MM.1S (cell line): ENCODE results near the gene CP.
"Not testable (repeated sequence)": the region's sequence is repeated elsewhere in the genome, so short reads cannot be mapped to it uniquely, and the experiment has no call there.

Source experiments
- DNase-seq: peaks from one replicate; pipeline ENCODE4 v3.0.0-alpha.2; 2015
- H2AFZ ChIP-seq: fragments of 300-600 bp; sonication (generic); 2 replicates; pipeline ENCODE4 v1.6.0; 2016; ENCODE audit warnings: antibody characterized with exemption, low read length
- H3F3A ChIP-seq: fragments of 300-600 bp; sonication (generic); 2 replicates; pipeline ENCODE4 v1.6.1; 2016; ENCODE audit warnings: mild to moderate bottlenecking, antibody characterized with exemption, low read length, moderate library complexity, mixed read lengths; ENCODE audit not compliant: insufficient read depth
- H3K27ac ChIP-seq: fragments of 300-600 bp; sonication (generic); 2 replicates; pipeline ENCODE4 v1.5.1; 2016; ENCODE audit warnings: mild to moderate bottlenecking, low read length
- H3K27me3 ChIP-seq: fragments of 300-600 bp; sonication (generic); replicated peaks from 2 replicates; pipeline ENCODE4 v1.6.0; 2016; ENCODE audit warnings: low read length; ENCODE audit not compliant: insufficient read depth
- H3K36me3 ChIP-seq: fragments of 300-600 bp; sonication (generic); replicated peaks from 2 replicates; pipeline ENCODE4 v1.6.1; 2016; ENCODE audit warnings: mild to moderate bottlenecking, low read length, mixed read lengths; ENCODE audit not compliant: insufficient read depth
- H3K4me1 ChIP-seq: fragments of 300-600 bp; sonication (generic); 2 replicates; pipeline ENCODE4 v1.6.1; 2016; ENCODE audit warnings: low read length, mixed read lengths
- H3K4me2 ChIP-seq: fragments of 300-600 bp; sonication (generic); 2 replicates; pipeline ENCODE4 v1.6.0; 2016; ENCODE audit warnings: low read depth, low read length
- H3K4me3 ChIP-seq: fragments of 300-600 bp; sonication (generic); 2 replicates; pipeline ENCODE4 v1.5.1; 2016; ENCODE audit warnings: low read length, mixed read lengths
- H3K79me2 ChIP-seq: fragments of 300-600 bp; sonication (generic); 2 replicates; pipeline ENCODE4 v1.6.1; 2016; ENCODE audit warnings: mixed run types, low read length, mixed read lengths
- H3K9ac ChIP-seq: fragments of 300-600 bp; sonication (generic); 2 replicates; pipeline ENCODE4 v1.6.1; 2016; ENCODE audit warnings: low read length, mixed read lengths
- H3K9me2 ChIP-seq: fragments of 300-600 bp; sonication (generic); replicated peaks from 2 replicates; pipeline ENCODE4 v1.6.1; 2016; ENCODE audit warnings: mild to moderate bottlenecking, low read length, mixed read lengths; ENCODE audit not compliant: insufficient read depth
- H3K9me3 ChIP-seq: fragments of 300-600 bp; sonication (generic); replicated peaks from 2 replicates; pipeline ENCODE4 v1.6.1; 2016; ENCODE audit warnings: mild to moderate bottlenecking, low read length, mixed read lengths; ENCODE audit not compliant: insufficient read depth
- H4K20me1 ChIP-seq: fragments of 300-600 bp; sonication (generic); 2 replicates; pipeline ENCODE4 v1.6.1; 2016; ENCODE audit warnings: mild to moderate bottlenecking, low read length, moderate library complexity, mixed read lengths; ENCODE audit not compliant: insufficient read depth
- EZH2 ChIP-seq: fragments of 300-600 bp; sonication (generic); optimal IDR thresholded peaks from 2 replicates; pipeline ENCODE3; 2017; ENCODE audit warnings: low read depth, mild to moderate bottlenecking, antibody characterized with exemption, low read length, mixed read lengths
- EZH2phosphoT487 ChIP-seq: fragments of 300-600 bp; sonication (generic); IDR thresholded peaks from 2 replicates; pipeline ENCODE4 v1.6.1; 2018; ENCODE audit warnings: antibody characterized with exemption, low read length
- TF ChIP-seq, protein P1 (sequence below): fragments of 300-600 bp; sonication (generic); IDR thresholded peaks from 2 replicates; pipeline ENCODE4 v1.5.1; 2016; ENCODE audit warnings: antibody characterized with exemption, low read length, mixed read lengths

The CP gene

DNA sequence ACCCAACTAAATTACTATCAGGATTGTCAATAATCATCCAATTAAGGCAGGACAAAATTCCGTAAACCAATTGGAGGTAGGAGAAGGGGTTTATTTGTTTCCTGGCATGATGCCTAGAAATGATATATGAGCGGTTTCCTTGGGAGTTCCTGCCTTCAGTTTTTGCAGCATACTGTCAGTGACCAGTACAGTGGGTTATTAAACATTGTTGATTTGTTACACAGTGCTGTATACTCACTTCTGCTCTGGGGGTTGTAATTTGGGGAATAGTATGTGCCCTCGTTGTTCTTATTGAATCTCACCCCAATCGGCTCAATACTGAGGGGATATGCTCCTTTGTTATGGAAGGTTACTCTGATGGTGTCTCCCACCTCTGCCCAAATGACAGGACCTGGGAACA is 22.2 kb downstream of the CP start:
- Histone ChIP-seq H2AFZ (no peak overlapping the region), H3K4me2 (no peak overlapping the region), H3K9ac (no peak overlapping the region), H3K36me3 (no peaks in the 10 kb centered on the region), H3K27ac (no peak overlapping the region), H3K9me2 (no peaks in the 10 kb centered on the region), H3K4me3 (no peak overlapping the region), H3K27me3 (no peaks in the 10 kb centered on the region), H3K79me2 (no peaks in the 10 kb centered on the region), H3K4me1 (peaks cover 12% of the 10 kb centered on the region), H3K9me3 (no peaks in the 10 kb centered on the region), H3F3A (no peaks in the 10 kb centered on the region; the same call in 1 of the 2 replicates), H4K20me1 (no peaks in the 10 kb centered on the region)
- no peak for TF ChIP-seq EZH2
- DNase-seq, result no peak

DNA sequence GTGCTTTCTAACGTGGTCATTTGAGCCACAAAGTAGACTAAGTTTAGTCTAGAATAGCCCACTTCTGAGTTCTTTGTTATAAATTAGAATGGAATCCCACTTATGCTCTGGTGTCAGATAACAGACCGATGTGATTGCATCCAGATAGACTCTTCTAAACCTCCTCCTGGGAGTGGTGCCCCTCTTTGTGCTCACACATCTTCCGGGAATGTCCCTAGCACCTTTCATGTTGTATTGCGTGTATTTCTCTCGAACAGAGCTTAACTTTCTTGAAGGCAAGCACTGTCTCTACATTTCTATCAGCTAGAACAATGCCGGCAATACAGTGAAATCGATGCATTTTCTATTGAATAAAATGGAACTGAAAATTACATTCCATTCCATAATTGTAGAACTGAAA is 23.0 kb downstream of the CP start:
- Histone ChIP-seq H3K4me3 (no peak overlapping the region), H3K27ac (no peak overlapping the region)

DNA sequence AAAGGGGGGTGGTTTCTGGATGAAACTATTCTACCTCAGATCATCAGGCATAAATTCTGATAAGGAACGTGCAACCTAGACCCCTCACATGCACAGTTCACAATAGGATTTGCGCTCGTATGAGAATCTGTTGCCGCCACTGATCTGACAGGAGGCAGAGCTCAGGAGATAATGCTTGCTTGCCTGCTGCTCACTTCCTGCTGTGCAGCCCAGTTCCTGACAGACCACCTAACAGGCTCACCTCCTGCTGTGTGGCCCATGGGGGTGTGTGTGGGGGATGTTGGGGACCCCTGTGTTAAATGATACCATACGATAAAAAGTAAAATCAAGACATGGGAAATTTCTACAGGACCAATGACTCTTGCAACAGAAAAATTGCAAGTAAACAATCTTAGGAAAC is 24.0 kb downstream of the CP start:
- no peak overlapping the region for H3K4me2 ChIP-seq
- no peak overlapping the region for H3K4me3 ChIP-seq
- DNase-seq, result no peak
- H3K9me3 ChIP-seq, result no peaks in the 10 kb centered on the region
- TF ChIP-seq EZH2phosphoT487, result no peak
- TF ChIP-seq, protein P1, sequence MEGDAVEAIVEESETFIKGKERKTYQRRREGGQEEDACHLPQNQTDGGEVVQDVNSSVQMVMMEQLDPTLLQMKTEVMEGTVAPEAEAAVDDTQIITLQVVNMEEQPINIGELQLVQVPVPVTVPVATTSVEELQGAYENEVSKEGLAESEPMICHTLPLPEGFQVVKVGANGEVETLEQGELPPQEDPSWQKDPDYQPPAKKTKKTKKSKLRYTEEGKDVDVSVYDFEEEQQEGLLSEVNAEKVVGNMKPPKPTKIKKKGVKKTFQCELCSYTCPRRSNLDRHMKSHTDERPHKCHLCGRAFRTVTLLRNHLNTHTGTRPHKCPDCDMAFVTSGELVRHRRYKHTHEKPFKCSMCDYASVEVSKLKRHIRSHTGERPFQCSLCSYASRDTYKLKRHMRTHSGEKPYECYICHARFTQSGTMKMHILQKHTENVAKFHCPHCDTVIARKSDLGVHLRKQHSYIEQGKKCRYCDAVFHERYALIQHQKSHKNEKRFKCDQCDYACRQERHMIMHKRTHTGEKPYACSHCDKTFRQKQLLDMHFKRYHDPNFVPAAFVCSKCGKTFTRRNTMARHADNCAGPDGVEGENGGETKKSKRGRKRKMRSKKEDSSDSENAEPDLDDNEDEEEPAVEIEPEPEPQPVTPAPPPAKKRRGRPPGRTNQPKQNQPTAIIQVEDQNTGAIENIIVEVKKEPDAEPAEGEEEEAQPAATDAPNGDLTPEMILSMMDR, result no peak
- TF ChIP-seq EZH2, result no peak
- no peaks in the 10 kb centered on the region for H3K79me2 ChIP-seq
- no peak overlapping the region for H2AFZ ChIP-seq
- H3K9me2 ChIP-seq, result no peaks in the 10 kb centered on the region
- H3K27me3 ChIP-seq, result no peaks in the 10 kb centered on the region
- no peak overlapping the region for H3K9ac ChIP-seq
- H4K20me1 ChIP-seq, result no peaks in the 10 kb centered on the region
- no peak overlapping the region for H3K27ac ChIP-seq
- no peaks in the 10 kb centered on the region for H3F3A ChIP-seq
- H3K36me3 ChIP-seq, result no peaks in the 10 kb centered on the region
- no peaks in the 10 kb centered on the region for H3K4me1 ChIP-seq

More for the DNA sequence above, 23.0 kb downstream of the CP start:
- no peaks in the 10 kb centered on the region for H3K9me2 ChIP-seq
- H3F3A ChIP-seq, result no peaks in the 10 kb centered on the region; the same call in 1 of the 2 replicates
- no peak for DNase-seq
- no peaks in the 10 kb centered on the region for H3K79me2 ChIP-seq
- H3K4me2 ChIP-seq, result no peak overlapping the region
- no peaks in the 10 kb centered on the region for H4K20me1 ChIP-seq
- H3K4me1 ChIP-seq, result peaks cover 4% of the 10 kb centered on the region
- H3K27me3 ChIP-seq, result no peaks in the 10 kb centered on the region
- no peak for TF ChIP-seq EZH2phosphoT487
- TF ChIP-seq, protein P1, result no peak
- TF ChIP-seq EZH2, result no peak
- H3K36me3 ChIP-seq, result no peaks in the 10 kb centered on the region
- H2AFZ ChIP-seq, result no peak overlapping the region
- H3K9ac ChIP-seq, result no peak overlapping the region
- no peaks in the 10 kb centered on the region for H3K9me3 ChIP-seq

DNA sequence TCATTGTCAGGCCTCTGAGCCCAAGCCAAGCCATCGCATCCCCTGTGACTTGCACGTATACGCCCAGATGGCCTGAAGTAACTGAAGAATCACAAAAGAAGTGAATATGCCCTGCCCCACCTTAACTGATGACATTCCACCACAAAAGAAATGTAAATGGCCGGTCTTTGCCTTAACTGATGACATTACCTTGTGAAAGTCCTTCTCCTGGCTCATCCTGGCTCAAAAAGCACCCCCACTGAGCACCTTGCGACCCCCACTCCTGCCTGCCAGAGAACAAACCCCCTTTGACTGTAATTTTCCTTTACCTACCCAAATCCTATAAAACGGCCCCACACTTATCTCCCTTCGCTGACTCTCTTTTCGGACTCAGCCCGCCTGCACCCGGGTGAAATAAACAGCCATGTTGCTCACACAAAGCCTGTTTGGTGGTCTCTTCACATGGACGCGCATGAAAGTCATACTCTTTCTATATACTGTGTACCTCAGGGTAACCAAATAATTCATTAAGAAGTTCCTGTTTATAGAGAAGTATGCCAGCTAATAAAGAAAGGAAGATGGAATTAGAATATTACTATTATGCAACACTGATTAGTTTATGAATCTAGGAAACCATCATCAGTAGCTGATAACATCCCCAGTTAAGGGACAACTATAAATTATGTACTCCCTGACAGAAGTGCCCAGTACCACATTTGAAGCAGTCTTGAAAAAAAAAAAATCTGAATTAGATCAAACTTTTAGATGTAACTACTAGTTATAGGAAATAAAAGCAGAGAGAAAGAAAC is 24.6 kb downstream of the CP start:
- not testable (repeated sequence) for H3K4me1 ChIP-seq, H2AFZ ChIP-seq, H3K9me2 ChIP-seq, H3K9ac ChIP-seq, H4K20me1 ChIP-seq, H3K4me2 ChIP-seq, H3F3A ChIP-seq, H3K36me3 ChIP-seq, DNase-seq, H3K9me3 ChIP-seq, H3K4me3 ChIP-seq, H3K27ac ChIP-seq, H3K79me2 ChIP-seq, H3K27me3 ChIP-seq
